GM18909 (cell line): ENCODE measurements around the gene KHDC4.
A peak's percentile ranks its signal among the peaks of the same experiment; 100 is the strongest.

ENCODE experiments used
- ATAC-seq: cut with Tn5 transposase; IDR thresholded peaks from one replicate; pipeline ENCODE4 v1.9.1; 2021; ENCODE audit warnings: mild to moderate bottlenecking; ENCODE audit not compliant: unreplicated experiment, poor library complexity

KHDC4 gene

DNA sequence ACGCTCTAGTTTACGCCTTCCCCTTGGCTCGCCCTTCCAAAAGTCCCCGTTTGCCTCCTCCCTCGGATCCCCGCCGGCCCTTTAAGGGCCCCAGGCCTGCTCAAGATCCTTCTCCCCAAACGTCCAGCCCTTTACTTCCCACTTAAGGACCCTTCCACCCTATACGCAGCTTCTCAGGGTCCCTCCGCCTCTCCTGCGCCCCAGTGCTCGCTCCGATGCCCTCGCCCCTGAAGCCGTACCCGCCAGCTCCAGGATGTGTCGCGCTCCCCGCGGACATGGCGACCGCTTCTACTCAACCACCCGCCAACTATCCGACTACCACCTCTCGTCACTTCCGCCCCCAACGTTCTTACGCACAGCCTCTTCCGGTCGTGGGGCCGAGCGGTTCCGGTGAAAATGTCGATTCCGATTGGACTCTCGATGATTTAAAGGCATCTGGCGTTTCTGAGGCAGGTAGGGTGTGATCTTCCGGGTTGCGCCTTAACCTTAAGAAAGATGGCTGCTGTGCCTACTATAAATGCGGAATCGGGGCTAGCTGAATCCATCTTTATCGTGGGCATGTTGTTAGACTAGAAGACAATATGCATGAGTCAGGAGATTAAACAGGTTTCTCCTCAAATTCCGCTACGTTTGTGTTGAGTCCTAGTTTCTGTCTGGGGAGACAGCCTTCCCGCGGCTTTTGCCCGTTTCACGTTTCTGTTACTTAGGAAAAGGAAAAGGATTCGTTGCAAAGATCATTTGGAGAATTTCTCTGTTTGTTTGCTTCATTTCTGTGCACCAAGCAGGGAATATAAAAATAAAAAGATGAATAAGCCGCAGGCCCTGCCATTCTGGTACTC, at the start of gene KHDC4:
TSS of gene KHDC4 (minus strand) at position 317 of the 839 bp plus-strand sequence. CDS start at position 277, 40 bp downstream.
- ATAC-seq: peak; percentile 93

DNA sequence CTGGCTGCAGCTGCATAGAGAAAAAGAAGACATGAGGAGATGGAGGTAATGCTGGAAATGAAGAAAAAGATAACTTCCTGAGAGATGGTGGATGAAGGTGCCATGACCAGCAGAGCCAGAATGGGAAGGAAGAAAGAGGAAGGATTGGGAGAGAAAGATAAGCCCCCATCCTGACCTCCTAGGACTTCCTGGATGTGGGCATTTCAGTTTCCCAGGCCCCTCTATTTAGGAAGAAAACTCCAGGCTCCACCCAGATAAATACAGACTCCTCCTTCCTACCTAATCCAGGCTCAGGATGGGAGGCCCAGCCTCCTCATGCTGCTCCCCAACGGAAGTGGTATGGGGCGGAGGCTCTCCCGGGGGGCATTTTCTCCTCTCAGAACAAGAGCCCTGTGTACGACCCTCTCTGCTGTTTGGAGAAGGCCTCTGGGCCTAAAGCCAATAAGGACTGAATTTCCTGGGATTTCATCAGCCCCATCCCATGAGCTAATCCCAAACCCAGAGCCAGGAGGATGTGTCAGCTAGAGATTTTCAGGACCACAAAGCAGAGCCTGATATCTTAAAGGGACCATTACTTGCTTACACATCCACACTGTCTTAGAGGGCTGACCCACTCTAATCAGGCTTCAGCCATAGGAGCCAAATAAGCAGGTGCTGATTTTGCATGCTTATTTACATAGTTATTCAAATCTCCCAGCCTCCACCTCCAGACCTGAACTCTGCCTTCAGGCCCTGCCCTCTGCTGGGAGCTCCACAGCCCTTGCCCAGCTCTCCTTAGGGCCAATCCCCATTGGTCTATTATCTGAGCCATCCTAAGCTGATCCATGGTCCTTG, 49.2 kb upstream of the KHDC4 start:
- ATAC-seq: peak; percentile 52

DNA sequence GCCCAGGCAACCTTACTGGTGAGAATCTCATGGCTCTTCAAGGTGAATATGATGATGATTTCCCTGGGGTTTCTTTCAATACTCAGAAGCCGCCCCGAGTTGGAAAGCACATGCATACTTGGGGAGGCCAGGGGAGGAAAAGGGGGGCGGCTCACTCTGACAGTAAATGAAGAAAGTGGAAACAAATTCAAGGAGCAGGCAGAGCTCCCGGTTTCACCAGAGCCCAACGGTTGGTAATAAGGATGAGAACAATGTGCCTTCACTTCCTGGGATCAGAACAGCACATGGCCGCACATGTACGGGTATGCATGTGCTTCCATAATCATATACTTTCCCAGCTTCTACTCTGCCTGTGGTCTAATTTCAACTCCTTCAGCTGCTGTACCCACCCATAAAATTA, 47.9 kb upstream of the KHDC4 start:
- no peak for ATAC-seq

DNA sequence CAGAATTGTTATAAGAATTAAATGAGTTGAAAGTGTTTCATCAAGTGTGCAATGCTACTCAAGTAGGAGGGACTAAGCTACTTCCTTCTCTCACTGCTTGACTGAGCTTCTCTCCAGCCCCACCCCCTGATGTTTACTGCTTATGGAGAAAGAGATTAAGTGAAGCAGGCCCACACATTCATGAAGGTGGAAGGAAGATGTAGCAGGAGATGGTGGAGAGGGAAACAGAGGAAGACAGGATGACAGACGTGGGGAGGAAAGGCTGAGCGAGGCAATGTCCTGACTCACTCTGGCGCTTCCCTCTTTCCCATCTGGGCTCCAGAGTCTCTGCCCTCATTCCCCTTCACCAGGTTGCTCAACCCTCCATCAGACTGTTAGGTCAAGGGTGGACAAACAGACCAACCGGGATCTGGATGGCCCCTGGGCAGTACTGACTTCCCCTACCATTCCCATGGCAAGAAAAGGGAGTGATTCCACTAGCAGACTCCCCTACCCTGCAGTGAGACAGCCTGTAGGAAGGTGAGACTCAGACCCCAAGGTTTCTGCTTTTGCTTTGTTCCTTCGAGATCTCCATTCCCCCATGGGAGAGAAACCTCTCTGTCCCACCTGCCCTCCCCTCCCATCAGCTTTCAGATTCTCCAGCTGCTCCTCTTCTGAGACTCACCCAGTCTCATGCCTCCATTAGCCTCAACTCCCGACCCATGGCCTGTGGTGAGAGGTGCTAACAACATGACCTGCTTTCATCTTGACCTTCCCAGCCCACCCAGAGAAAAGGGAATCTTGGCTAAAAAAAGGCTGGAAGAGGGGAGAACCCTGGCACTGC, 47.3 kb upstream of the KHDC4 start:
- ATAC-seq: no peak

DNA sequence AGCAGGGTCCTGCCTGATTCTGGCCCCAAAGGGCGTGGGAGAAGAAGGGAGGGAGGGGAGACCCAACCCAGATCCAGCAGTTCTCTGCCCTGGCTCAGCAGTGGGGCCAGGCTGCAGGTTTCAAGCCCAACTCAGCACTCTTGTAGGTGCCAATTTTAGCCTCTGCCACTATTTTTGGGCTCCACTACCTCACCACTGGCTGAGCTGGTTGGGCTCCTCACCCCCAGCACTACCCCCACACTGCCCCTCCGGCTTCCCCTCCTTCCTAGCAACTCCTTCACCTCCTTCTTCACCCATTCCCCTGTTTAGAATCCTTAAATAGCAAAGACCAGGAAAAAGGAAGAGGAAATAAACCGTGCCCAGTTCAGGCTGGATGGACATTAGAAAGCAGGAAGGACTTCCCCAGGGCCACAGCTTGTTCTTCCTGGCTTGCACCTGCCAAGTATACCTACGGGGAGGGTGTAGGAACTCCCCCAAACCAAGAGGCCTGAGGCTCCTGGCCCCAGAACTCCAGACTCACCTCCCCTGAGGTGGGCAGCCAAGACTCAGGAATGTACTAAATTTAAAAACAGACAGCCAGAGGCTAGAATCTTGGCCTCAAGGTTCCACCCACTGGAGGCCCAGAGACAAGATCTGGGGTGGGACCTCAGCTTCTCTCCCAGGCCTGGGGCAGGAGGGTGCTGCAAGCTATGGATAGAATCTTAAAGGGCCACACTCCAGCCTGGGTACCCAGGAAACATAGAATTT, 45.6 kb upstream of the KHDC4 start:
- no peak for ATAC-seq

DNA sequence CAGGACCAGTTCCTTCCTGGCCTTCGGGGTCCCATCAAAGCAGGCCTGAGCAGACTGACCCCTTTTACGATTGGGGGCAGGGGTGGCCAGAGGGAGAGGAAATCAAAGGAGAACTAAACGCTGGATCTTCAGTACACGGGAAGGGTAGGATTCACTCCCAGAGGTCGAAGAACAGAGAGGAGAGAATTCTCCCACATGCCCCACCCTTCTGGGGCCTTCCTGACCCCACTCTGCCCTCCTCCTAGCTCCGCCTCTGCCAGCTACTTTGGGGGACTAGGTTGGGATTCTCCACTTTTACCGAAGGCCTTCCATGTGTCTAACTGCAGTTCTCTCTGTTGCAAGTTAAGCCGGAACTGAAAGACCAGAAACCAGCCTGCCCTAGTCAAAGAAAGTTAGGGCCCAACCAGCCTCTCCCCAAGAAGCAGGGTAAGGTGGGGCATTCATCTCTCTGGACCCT, 44.8 kb upstream of the KHDC4 start:
- ATAC-seq: no peak

DNA sequence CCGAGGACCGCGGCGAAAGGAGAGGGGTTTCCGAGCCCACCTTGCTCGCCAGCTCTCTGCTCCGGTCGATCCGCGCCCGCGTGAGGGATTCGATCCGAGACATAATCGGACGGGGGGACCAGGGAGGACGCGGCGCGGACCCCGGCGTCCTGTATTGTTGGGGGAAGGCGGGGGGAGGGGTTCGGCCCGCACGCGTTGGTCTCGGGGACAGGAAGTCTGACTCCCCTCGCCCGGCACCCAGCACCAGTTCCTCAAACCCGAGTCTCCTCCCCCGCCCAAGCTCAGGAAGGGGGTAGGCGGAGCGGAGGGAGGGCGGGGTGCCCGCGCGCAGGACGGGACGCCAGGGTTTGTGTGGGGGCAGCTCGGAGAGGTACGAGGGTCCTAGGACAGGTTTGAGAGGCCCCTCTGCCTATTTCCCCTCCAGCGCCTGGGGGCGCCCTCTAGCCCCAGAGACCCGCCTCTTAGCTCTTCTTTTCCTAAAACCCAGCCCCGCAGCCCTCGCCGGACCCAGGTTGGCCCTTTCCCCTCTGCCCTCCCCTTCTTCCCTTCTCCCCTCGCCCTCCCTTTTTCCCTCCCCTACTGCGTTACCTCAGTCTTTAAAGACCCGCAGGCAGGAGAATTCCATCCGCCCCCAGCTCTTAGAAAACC, 44.2 kb upstream of the KHDC4 start, which contains the start of gene ARHGEF2:
TSS of gene ARHGEF2 (minus strand) at position 223 of the 648 bp plus-strand sequence. CDS start at position 103, 120 bp downstream.
- ATAC-seq: peak; percentile 52

DNA sequence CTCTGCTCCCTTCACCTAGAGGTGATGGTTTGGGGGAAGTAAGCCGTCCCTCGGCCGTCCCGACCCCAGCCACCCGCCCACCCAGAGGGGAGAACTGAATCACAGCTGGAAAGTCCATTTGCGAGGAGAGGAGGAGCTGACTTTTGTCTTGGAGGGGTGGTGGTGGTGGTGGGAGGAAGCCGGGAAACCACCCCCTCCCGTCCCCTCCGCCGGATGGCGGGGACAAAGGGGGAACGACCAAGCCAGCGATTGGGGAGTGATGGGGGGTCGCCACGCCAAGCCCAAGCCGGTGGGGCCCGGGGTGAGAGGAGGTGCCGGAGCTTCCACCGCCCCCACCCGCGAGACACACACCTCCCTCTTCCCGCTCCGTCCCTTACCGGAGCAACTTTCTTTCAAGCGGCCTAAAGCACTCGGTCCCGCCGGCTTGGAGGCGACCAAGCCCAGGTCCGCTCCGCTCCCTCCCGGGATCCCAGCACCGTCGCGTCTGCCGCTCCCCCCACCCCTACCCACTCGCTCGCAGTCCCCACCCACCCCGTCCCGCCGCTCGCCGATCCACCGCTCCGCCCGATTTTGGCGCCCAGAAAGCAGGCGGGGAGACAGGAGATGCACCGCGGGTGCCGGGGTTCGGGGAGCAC, 43.6 kb upstream of the KHDC4 start:
- no peak for ATAC-seq

DNA sequence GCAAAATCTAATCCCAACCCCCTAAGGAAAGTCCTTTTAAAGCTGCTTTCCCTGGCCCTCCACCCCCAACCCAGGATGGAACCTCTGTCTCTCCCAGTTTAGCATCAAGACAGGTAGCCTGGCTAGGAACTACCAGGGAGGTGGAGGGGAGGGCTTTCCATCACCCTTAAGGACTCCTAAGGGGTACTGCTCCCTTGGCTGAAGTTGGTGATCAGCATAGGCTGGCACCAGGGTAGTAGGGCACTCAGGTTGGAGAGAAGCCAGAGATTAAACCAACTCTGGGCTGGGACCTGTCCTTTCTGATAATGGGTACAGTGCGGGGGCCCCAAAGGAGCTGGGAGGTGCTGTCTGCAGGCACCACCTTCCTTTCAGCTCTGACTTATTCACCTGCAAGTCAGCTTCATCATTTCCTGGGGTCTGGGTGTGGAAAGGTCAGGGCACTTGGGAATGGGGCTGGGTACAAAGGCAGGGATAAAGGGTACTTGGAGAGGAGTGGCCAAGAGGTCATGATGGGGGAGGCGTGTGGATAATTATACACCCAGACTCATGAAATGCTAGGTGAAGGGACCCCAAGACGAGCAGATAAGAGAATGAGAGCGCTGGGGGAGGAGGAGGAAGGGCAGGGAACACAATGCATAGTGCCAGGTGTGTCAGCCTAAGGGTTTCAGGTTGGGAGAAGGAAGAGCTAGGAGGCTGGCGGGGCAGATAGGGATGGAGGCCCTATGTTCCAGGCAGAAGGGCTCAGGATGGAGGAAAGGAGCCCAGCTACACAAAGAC, 42.9 kb upstream of the KHDC4 start:
- ATAC-seq: no peak

DNA sequence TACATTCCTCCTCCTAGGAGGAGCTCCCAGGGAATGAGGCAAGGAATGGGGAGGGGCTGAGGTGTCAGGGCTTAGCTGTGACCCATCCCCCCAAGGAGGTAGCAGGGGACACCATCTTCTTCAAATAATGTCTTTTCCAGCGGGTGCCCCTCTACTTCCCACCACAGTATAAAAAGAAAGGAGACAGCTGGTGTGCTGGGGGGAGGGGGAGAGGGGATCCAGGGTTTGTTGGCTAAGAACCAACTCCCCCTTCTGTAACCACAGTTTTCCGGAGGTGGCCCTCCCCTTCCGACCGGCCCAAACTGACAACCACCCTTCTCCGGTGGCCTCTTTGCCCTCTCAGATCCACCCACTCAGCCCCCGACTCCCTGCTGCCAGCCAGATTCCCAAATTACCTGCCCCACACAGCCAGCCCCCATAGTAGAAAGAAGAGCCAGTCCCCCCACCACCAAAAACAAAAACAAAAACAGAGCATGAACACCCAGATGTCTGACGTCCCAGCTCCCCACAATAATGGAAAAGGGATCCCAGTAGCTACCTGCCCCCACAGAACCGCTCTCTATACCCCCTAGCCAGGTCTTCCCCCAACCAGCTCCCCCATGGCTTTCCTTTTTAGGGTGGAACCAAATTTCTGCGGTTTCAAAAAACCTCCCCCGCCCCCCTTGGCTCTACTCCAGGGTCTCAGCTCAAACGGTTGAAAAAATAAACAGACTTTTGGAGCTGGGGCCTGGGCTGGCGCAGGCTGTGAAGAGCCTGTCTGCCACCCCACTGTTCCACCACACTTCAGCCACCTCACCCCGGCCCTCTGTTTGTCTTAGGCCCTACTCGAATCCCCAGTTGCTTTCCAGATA, 42.1 kb upstream of the KHDC4 start:
- ATAC-seq: no peak

DNA sequence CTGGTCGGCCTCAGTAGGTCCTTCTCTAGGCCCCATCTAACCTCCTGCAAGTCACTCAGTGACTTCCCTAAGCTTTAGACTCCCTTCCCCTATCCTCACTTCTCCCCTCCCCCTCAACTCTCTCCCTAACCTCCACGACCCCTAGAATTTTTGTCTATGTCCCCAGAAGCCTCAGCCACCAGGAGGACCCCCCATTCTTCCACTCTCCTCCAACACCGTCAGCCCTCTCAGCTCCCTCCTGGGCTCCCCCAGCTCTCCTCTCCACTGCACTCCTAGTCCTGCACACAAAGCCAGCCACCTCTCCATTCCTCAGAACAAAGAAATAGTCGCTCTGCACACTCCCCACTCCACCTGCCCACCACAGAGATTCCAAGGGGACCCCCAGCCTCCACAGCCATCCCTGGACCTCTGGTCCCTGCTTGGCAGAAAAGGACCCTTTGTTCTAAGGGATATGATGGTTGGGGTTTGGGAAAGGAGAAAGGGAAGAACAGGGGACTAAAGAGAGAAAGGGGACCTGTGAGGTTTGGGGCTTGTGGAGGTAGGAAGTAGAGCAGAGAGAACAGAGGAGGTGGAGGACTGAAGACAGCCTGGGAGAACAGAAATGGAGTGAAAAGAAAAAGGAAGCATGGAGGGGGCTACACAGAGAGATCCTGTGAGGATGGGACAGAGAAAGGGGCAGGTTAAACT, 41.3 kb upstream of the KHDC4 start:
- ATAC-seq: no peak

DNA sequence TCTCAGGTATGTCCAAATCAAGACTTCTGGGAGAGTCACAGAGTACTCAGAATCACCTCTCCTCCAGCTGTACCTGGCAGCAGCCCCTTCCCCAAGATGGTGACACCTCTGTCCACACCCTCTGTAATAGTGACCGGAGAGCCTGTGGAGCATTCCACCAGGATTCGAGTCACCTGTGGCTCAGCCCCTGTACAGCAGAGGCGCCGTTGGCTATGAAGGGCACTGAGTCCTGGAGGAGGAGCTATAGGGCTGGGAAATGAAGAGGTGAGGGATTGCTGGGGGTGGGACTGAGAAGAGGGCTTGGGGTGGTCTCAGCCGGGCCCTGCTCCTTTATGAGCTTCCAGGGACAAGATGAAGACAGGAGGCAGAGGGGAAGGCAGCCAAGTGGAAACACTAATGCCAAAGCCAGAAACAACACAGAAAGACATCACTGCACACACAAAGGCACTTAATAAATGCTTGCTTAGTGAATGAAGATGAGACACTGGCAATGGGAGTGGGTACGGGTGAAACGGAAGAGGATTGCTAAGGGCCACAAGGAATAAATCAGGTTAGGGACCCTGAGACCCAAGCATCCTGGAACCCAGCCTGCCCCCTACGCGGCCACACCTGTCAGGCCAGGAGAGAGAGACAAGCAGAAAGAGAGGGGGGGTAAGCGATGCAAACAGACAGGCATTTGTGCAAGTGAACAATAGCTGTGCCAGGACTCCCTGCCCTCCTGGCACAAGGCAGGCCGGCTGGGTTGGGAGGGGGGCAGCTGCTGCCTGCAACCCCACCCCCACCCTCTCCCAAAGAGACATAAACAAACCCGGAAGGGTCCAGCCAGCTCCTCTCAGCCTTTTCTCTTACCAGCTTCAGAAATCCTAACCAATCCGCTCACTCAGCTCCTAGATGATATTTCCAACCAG, 40.2 kb upstream of the KHDC4 start:
- no peak for ATAC-seq

DNA sequence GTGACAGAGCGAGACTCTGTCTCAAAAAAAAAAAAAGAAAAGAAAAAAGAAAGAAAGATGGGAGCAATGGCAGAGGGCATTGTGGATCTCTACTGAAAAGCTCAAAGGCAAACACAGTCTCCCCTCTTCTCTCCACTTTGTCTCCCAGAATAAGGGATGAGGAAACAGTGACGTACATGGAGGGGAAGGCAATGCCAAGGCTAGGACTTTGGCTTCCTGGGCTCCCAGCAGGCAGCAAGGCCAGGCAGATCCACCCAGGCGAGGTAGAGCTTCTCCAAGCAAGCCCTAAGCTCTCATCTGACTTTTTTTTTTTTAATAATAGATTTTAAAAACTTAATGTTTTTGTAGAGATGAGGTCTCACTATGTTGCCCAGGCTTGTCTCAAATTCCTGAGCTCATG, 39.5 kb upstream of the KHDC4 start:
- ATAC-seq: no peak

DNA sequence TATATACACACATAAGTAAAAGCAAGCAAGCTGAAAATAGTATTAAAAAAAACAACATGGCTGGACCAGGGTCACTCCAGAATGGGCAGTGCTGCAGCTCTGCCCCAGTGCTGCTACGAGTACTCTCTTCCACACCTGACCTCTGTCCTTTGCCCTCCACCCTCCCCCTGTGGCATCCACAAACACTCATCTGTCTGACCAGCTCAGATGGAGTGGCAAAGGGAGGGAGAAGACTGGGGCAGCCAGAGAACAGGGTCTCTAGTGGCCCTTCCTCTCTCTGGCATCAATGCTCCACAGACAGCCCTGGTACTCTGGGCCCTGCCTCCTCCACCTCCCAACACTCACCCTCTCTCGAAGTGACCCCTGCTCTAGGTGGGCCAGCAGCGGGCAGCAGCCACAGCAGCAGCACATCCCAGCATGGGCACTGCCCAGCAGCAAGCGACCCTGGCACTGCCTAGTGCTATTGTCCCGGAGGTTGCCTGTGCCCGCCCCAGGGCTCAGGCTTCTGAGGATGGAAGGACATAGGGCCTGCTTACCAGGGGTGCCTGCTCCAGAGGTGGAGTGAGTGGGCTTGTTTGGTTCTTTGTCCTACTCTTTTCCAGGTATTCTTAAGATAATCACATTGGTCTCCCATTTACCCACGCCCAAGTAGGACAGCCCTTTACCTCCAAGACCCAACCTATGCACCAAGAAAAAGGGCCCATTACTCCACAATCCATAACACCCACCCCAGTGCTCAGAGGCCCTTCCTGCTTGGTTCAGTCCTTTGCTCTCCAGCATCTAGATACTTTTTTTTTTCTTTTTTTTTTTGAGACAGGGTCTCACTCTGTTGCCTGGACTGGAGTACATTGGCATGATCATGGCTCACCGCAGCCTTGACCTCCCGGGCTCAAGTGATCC, 37.9 kb upstream of the KHDC4 start:
- no peak for ATAC-seq
